K562 (cell line): Measurements from ENCODE around the gene ZSWIM8. TPM values are rescaled to one million over a fixed set of nuclear protein-coding genes. Genes with fewer than 3 reads are reported as not detected.

Experiments used
- EP300 ChIP-seq: IDR thresholded peaks from 2 replicates; pipeline ENCODE4 v1.6.1; 2012; ENCODE audit warnings: low read length, improper control_type of control experiment
- KLF6 ChIP-seq: fragments of 250-450 bp; sonication (Bioruptor Pico); IDR thresholded peaks from 2 replicates; pipeline ENCODE4 v1.4.0; 2020; ENCODE audit warnings: mild to moderate bottlenecking, moderate library complexity, borderline replicate concordance
- RNF2 ChIP-seq: sonication (generic); IDR thresholded peaks from 2 replicates; pipeline ENCODE4 v1.6.1; 2016
- TAF15 ChIP-seq: fragments of 200-400 bp; formaldehyde crosslinking; IDR thresholded peaks from 2 replicates; pipeline ENCODE4 v1.6.1; 2017; ENCODE audit warnings: mild to moderate bottlenecking, low read depth, low read length, moderate library complexity
- TBP ChIP-seq: optimal IDR thresholded peaks from 2 replicates; pipeline ENCODE3; 2011; ENCODE audit warnings: low read depth, low read length, improper control_type of control experiment
- ZBTB12 ChIP-seq: fragments of 250-450 bp; sonication (Bioruptor Pico); IDR thresholded peaks from 2 replicates; pipeline ENCODE4 v1.4.0; 2020
- ZNF121 ChIP-seq: sonication (generic); formaldehyde crosslinking; conservative IDR thresholded peaks from 2 replicates; pipeline ENCODE4 v1.8.0; 2022; ENCODE audit warnings: missing genetic modification reagents
- ZNF143 ChIP-seq: sonication (generic); formaldehyde crosslinking; IDR thresholded peaks from 2 replicates; pipeline ENCODE4 v1.9.0; 2022; ENCODE audit warnings: mild to moderate bottlenecking, missing genetic modification reagents
- ZNF436 ChIP-seq: fragments of 250-450, 450-650 bp; sonication (Bioruptor Pico); formaldehyde crosslinking; IDR thresholded peaks from 2 replicates; pipeline ENCODE4 v1.7.0; 2020; ENCODE audit warnings: mild to moderate bottlenecking
- ZNF830 ChIP-seq: fragments of 250-450 bp; sonication (Bioruptor Pico); IDR thresholded peaks from 2 replicates; pipeline ENCODE4 v1.5.0; 2021; ENCODE audit warnings: mild to moderate bottlenecking
- polyA plus RNA-seq, 8 experiments: library from polyadenylated mRNA; depleted of rRNA in 4 of 8; stranded (reverse) in 5 of 8; unstranded in 3 of 8; fragments of >200 nt; fragmentation: Nextera tagmentation in 2 of 8; fragmentation: Illumina TruSeq in 1 of 8; extraction: Ambion mirVana in 2 of 8; extraction: Trizol in 1 of 8; gene quantifications; 2 replicates each; pipeline versions ENCODE4 v1.2.1 to v1.2.3, GENCODE V29; 2011 to 2014; ENCODE audit warnings: inconsistent platforms in 1 of 8, missing spikeins in 1 of 8
- total RNA-seq, 7 experiments: library from RNA; depleted of rRNA in 6 of 7; stranded (reverse); fragments of >200 nt in 6 of 7; fragmentation: Illumina TruSeq in 2 of 7; extraction: Trizol in 2 of 7; gene quantifications; 2 replicates each; pipeline versions ENCODE4 v1.2.1 to v1.2.3, GENCODE V29; 2011 to 2021; ENCODE audit warnings: low replicate concordance in 1 of 7
- TF ChIP-seq, protein P1 (sequence below): sonication (generic); formaldehyde crosslinking; IDR thresholded peaks from 2 replicates; pipeline ENCODE4 v1.8.1; 2023; ENCODE audit warnings: mild to moderate bottlenecking, missing genetic modification reagents, moderate library complexity
- TF ChIP-seq, protein P2 (sequence below), 2 experiments: fragments of 200-800 bp in 1 of 2; sonication (Bioruptor generic) in 1 of 2; sonication (generic) in 1 of 2; formaldehyde crosslinking in 1 of 2; IDR thresholded peaks in 1 of 2; conservative IDR thresholded peaks in 1 of 2; 2 replicates each; pipeline versions ENCODE4 v1.5.0 to v1.6.1; 2016 to 2020; ENCODE audit warnings: missing compliant biosample characterization in 1 of 2, missing genetic modification characterization in 1 of 2, missing genetic modification reagents in 1 of 2
- TF ChIP-seq, protein P3 (sequence below): fragments of 450-650 bp; IDR thresholded peaks from 2 replicates; pipeline ENCODE4 v1.6.1; 2014; ENCODE audit warnings: low read depth, mild to moderate bottlenecking, moderate library complexity, borderline replicate concordance

The ZSWIM8 gene
- total and polyA plus RNA-seq, 9 of the 15 experiments (the other 6 are each of a cell fraction or from before 2014, with no cell fraction given): 5.6 to 47.8 (median 26.7) TPM

DNA sequence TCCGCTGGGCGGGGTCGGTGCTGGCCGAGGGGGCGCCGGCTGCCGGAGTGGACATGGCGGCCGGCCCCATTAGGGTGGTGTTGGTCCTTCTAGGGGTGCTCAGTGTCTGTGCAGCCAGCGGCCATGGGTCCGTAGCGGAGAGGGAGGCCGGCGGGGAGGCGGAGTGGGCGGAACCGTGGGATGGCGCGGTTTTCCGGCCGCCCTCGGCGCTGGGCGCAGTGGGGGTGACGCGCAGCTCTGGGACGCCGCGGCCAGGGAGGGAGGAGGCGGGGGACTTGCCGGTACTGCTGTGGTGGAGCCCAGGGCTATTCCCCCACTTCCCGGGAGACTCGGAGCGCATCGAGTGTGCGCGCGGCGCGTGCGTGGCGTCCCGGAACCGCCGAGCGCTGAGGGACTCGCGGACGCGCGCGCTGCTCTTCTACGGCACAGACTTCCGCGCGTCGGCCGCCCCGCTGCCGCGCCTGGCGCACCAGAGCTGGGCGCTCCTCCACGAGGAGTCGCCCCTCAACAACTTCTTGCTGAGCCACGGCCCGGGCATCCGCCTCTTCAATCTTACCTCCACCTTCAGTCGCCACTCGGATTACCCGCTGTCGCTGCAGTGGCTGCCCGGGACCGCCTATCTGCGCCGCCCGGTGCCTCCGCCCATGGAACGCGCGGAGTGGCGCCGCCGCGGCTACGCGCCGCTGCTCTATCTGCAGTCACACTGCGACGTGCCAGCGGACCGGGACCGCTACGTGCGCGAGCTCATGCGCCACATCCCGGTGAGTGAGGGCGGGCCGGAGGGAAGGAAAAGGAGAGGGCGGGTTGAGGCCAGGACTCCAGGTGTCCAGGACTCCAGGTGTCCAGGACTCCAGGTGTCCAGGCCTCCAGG, 12.9 kb upstream of the ZSWIM8 start (continued):
- TF ChIP-seq, protein P1, sequence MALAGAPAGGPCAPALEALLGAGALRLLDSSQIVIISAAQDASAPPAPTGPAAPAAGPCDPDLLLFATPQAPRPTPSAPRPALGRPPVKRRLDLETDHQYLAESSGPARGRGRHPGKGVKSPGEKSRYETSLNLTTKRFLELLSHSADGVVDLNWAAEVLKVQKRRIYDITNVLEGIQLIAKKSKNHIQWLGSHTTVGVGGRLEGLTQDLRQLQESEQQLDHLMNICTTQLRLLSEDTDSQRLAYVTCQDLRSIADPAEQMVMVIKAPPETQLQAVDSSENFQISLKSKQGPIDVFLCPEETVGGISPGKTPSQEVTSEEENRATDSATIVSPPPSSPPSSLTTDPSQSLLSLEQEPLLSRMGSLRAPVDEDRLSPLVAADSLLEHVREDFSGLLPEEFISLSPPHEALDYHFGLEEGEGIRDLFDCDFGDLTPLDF: peak; percentile 84
- TF ChIP-seq, protein P2, sequence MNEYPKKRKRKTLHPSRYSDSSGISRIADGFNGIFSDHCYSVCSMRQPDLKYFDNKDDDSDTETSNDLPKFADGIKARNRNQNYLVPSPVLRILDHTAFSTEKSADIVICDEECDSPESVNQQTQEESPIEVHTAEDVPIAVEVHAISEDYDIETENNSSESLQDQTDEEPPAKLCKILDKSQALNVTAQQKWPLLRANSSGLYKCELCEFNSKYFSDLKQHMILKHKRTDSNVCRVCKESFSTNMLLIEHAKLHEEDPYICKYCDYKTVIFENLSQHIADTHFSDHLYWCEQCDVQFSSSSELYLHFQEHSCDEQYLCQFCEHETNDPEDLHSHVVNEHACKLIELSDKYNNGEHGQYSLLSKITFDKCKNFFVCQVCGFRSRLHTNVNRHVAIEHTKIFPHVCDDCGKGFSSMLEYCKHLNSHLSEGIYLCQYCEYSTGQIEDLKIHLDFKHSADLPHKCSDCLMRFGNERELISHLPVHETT (CRISPR knock-in tag; conservative IDR thresholded peaks at IDR 0.05 in 1 of 2, IDR thresholded peaks at IDR 0.05 in 1 of 2): peak in 1 of 2 experiments; percentile 98; a peak in 2 of 4 replicates
- TF ChIP-seq ZNF121 (CRISPR knock-in tag): peak; percentile 19; the same call in 1 of the 2 replicates
- peak; percentile 55 for TF ChIP-seq ZNF143 (CRISPR knock-in tag)
- TF ChIP-seq ZNF830 (CRISPR knock-in tag): peak; percentile 89
- TF ChIP-seq ZBTB12 (CRISPR knock-in tag): peak; percentile 85
- TF ChIP-seq RNF2: peak; percentile 50
- TF ChIP-seq, protein P3, sequence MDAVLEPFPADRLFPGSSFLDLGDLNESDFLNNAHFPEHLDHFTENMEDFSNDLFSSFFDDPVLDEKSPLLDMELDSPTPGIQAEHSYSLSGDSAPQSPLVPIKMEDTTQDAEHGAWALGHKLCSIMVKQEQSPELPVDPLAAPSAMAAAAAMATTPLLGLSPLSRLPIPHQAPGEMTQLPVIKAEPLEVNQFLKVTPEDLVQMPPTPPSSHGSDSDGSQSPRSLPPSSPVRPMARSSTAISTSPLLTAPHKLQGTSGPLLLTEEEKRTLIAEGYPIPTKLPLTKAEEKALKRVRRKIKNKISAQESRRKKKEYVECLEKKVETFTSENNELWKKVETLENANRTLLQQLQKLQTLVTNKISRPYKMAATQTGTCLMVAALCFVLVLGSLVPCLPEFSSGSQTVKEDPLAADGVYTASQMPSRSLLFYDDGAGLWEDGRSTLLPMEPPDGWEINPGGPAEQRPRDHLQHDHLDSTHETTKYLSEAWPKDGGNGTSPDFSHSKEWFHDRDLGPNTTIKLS: peak; percentile 81; the same call in 1 of the 2 replicates
- peak; percentile 34 for TF ChIP-seq TBP
- TF ChIP-seq KLF6: peak; percentile 70; the same call in 1 of the 2 replicates
- TF ChIP-seq ZNF436 (CRISPR knock-in tag): peak; percentile 14
- no peak for TF ChIP-seq EP300
- no peak for TF ChIP-seq TAF15
